SU-DHL-6 (cell line): ENCODE measurements around the gene SLC35F4.
"Not testable (repeated sequence)": the region's sequence is repeated elsewhere in the genome, so short reads cannot be mapped to it uniquely, and the experiment has no call there.

Experiments used
- H2AFZ ChIP-seq: fragments of 200-600 bp; sonication (generic); 2 replicates; pipeline ENCODE4 v1.6.1; 2014; ENCODE audit warnings: low read depth, mild to moderate bottlenecking, moderate library complexity, mixed read lengths, antibody characterized with exemption, low read length; ENCODE audit not compliant: severe bottlenecking
- H3F3A ChIP-seq: fragments of 200-600 bp; shearing (Covaris generic); 2 replicates; pipeline ENCODE4 v1.6.0; 2016; ENCODE audit warnings: antibody characterized with exemption, mild to moderate bottlenecking; ENCODE audit not compliant: insufficient read depth
- H3K27ac ChIP-seq: fragments of 200-600 bp; sonication (generic); 2 replicates; pipeline ENCODE4 v1.5.1; 2016; ENCODE audit warnings: low read depth, mild to moderate bottlenecking, low read length, moderate library complexity, mixed read lengths
- H3K27me3 ChIP-seq: fragments of 200-600 bp; sonication (generic), shearing (Covaris generic); 2 replicates; pipeline ENCODE4 v1.6.0; 2014; ENCODE audit warnings: mild to moderate bottlenecking, low read length
- H3K36me3 ChIP-seq: fragments of 200-600 bp; sonication (generic); 2 replicates; pipeline ENCODE4 v1.6.1; 2014; ENCODE audit warnings: mild to moderate bottlenecking, low read length, mixed read lengths
- H3K4me2 ChIP-seq: fragments of 300-600, 200-600 bp; shearing (Covaris generic), sonication (generic); 2 replicates; pipeline ENCODE4 v1.6.0; 2014; ENCODE audit warnings: low read length, low read depth, mild to moderate bottlenecking; ENCODE audit not compliant: poor library complexity, severe bottlenecking
- H3K4me3 ChIP-seq: fragments of 200-600 bp; sonication (generic); 2 replicates; pipeline ENCODE4 v1.5.1; 2014; ENCODE audit warnings: antibody characterized with exemption, low read length, mild to moderate bottlenecking, mixed read lengths; ENCODE audit not compliant: insufficient read depth, poor library complexity, severe bottlenecking
- H3K79me2 ChIP-seq: fragments of 200-600 bp; sonication (generic); 2 replicates; pipeline ENCODE4 v1.6.1; 2014; ENCODE audit warnings: mild to moderate bottlenecking, low read length, moderate library complexity; ENCODE audit not compliant: insufficient read depth
- H3K9ac ChIP-seq: fragments of 200-600 bp; sonication (generic); 2 replicates; pipeline ENCODE4 v1.7.0; 2014; ENCODE audit warnings: mild to moderate bottlenecking, low read length
- H3K9me2 ChIP-seq: fragments of 200-600 bp; sonication (generic); replicated peaks from 2 replicates; pipeline ENCODE4 v1.6.1; 2014; ENCODE audit warnings: low read length; ENCODE audit not compliant: insufficient read depth
- H3K9me3 ChIP-seq: fragments of 200-600 bp; sonication (generic); 2 replicates; pipeline ENCODE4 v1.6.1; 2014; ENCODE audit warnings: low read length, mixed read lengths; ENCODE audit not compliant: insufficient read depth
- H4K20me1 ChIP-seq: fragments of 200-600 bp; sonication (generic); 2 replicates; pipeline ENCODE4 v1.6.1; 2014; ENCODE audit warnings: low read depth, mild to moderate bottlenecking, antibody characterized with exemption, low read length, moderate library complexity, mixed read lengths
- CTCF ChIP-seq: fragments of 200-600 bp; sonication (generic); IDR thresholded peaks from one replicate; pipeline ENCODE4 v1.5.1; 2017; ENCODE audit warnings: antibody characterized with exemption, mild to moderate bottlenecking, low read length, moderate library complexity; ENCODE audit not compliant: insufficient read depth, poor library complexity, severe bottlenecking
- EZH2phosphoT487 ChIP-seq: fragments of 200-600 bp; sonication (generic), shearing (Covaris generic); conservative IDR thresholded peaks from 2 replicates; pipeline ENCODE4 v1.6.1; 2018; ENCODE audit warnings: mild to moderate bottlenecking, antibody characterized with exemption, low read length, moderate library complexity, mixed read lengths

Gene SLC35F4

DNA sequence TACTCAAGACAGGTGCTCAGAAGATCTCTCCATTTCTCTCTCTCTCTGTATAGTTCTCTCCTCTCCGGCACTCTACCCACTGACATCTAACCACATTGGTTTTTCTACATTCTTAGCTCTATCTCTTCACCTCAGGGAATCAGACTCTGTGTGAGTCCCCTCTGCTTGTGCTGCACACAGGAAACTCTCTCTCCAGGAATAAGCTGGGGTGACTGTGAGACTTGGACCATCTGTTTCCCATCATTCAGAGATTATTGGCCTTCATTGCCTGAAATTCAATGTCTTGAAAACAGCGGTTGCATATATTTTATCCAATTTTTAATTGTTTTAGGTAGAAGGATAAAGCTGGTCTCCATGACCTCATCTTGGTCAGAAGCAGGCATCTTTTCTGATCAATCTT lies 105.0 kb downstream of the SLC35F4 start:
- no peak overlapping the region for H3K4me3 ChIP-seq
- no peaks in the 10 kb centered on the region for H4K20me1 ChIP-seq
- H3K4me2 ChIP-seq, result no peak overlapping the region
- H2AFZ ChIP-seq, result no peak overlapping the region
- no peak overlapping the region for H3K27ac ChIP-seq
- no peaks in the 10 kb centered on the region for H3K27me3 ChIP-seq
- no peaks in the 10 kb centered on the region for H3K9me3 ChIP-seq
- no peaks in the 10 kb centered on the region for H3F3A ChIP-seq
- no peaks in the 10 kb centered on the region for H3K9me2 ChIP-seq
- TF ChIP-seq CTCF, result no peak
- TF ChIP-seq EZH2phosphoT487, result no peak
- no peaks in the 10 kb centered on the region for H3K79me2 ChIP-seq
- no peak overlapping the region for H3K9ac ChIP-seq
- H3K36me3 ChIP-seq, result no peaks in the 10 kb centered on the region

DNA sequence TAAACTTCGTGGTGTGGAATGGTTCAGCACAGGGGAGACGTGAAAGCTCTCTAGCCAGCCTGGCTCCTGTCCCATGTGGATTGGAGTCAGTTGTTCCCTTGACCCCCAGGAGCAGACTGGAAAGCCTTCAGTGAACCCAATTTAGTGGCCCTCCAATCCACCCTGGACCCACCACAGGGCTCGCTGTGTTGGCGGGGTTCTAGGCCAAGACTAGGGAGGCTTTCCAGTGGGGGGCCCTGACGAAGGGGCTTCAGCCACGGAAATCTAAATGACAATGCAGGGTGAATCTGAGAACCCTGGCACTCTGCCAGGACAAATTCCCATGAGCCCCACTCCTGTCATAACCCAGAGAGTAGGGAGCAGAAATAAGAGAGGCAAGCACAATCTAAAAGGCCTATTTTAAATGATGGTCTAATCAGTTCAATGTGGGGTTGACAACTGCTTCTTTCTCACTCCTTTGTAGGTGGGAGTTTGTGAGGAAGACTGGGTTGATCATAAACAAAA lies 110.8 kb downstream of the SLC35F4 start:
- Histone ChIP-seq H3K27me3 (no peaks in the 10 kb centered on the region), H3K4me2 (no peak overlapping the region), H3K79me2 (no peaks in the 10 kb centered on the region), H4K20me1 (no peaks in the 10 kb centered on the region), H3K9me3 (no peaks in the 10 kb centered on the region), H3K4me3 (no peak overlapping the region), H3K36me3 (no peaks in the 10 kb centered on the region), H3K27ac (no peak overlapping the region), H3K9me2 (no peaks in the 10 kb centered on the region), H3F3A (no peaks in the 10 kb centered on the region), H2AFZ (no peak overlapping the region), H3K9ac (no peak overlapping the region)
- TF ChIP-seq EZH2phosphoT487 (no peak), CTCF (no peak)

DNA sequence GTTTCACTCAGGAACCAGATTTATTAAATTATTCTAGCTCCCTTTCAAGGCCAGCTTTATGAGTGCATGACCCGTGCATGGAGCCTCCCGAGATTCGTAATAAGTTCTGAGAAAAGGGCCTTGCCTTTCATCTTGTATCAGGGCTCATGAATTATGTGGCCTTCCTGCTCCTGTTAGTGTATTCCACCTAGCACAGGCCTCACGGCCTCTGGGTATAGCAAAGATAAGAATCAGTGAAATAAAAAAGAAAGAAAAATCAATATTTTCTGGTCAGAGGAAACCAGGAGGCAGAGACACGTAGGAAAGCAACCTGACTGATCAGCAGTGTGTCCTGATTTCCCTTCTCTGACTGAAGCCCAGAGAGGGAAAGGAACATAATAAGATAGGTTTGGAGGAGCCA lies 111.4 kb downstream of the SLC35F4 start:
- Histone ChIP-seq H3F3A (no peaks in the 10 kb centered on the region), H3K79me2 (no peaks in the 10 kb centered on the region), H4K20me1 (no peaks in the 10 kb centered on the region), H3K9me3 (no peaks in the 10 kb centered on the region), H2AFZ (no peak overlapping the region), H3K4me2 (no peak overlapping the region), H3K27ac (no peak overlapping the region), H3K9ac (no peak overlapping the region), H3K4me3 (no peak overlapping the region), H3K36me3 (no peaks in the 10 kb centered on the region), H3K27me3 (no peaks in the 10 kb centered on the region), H3K9me2 (no peaks in the 10 kb centered on the region)
- no peak for TF ChIP-seq CTCF
- TF ChIP-seq EZH2phosphoT487, result no peak

GRCh38 chr14:57753821-57754220 lies 112.1 kb downstream of the SLC35F4 start:
- Histone ChIP-seq H3K79me2 (no peaks in the 10 kb centered on the region), H3K4me3 (no peak overlapping the region), H3K4me2 (no peak overlapping the region), H3K9ac (no peak overlapping the region), H3F3A (no peaks in the 10 kb centered on the region), H3K36me3 (no peaks in the 10 kb centered on the region), H2AFZ (no peak overlapping the region), H3K9me2 (no peaks in the 10 kb centered on the region), H3K27ac (no peak overlapping the region), H4K20me1 (no peaks in the 10 kb centered on the region), H3K9me3 (no peaks in the 10 kb centered on the region), H3K27me3 (no peaks in the 10 kb centered on the region)
- no peak for TF ChIP-seq EZH2phosphoT487
- no peak for TF ChIP-seq CTCF

- not testable (repeated sequence) for H3K9ac ChIP-seq, H3K9me3 ChIP-seq, H3K4me2 ChIP-seq, H3K79me2 ChIP-seq, H3K27me3 ChIP-seq, H3K27ac ChIP-seq, H3K9me2 ChIP-seq, H2AFZ ChIP-seq, H4K20me1 ChIP-seq, H3F3A ChIP-seq, H3K4me3 ChIP-seq, H3K36me3 ChIP-seq
Measured at GRCh38 chr14:57752142-57752695, 113.7 kb downstream of the SLC35F4 start.
